B cell (primary cell): Measurements from ENCODE around the gene SEC61B.

Experiments
- EZH2 ChIP-seq: IDR thresholded peaks from 2 replicates; pipeline ENCODE4 v1.6.1; 2012; ENCODE audit warnings: borderline replicate concordance, low read depth, mild to moderate bottlenecking, moderate library complexity, low read length; ENCODE audit not compliant: insufficient read depth, poor library complexity, severe bottlenecking
- TF ChIP-seq, protein P1 (sequence below): fragments of 200-600 bp; IDR thresholded peaks from one replicate; pipeline ENCODE4 v1.8.0; 2022; ENCODE audit warnings: antibody characterized with exemption, mild to moderate bottlenecking

- TF ChIP-seq, protein P1, sequence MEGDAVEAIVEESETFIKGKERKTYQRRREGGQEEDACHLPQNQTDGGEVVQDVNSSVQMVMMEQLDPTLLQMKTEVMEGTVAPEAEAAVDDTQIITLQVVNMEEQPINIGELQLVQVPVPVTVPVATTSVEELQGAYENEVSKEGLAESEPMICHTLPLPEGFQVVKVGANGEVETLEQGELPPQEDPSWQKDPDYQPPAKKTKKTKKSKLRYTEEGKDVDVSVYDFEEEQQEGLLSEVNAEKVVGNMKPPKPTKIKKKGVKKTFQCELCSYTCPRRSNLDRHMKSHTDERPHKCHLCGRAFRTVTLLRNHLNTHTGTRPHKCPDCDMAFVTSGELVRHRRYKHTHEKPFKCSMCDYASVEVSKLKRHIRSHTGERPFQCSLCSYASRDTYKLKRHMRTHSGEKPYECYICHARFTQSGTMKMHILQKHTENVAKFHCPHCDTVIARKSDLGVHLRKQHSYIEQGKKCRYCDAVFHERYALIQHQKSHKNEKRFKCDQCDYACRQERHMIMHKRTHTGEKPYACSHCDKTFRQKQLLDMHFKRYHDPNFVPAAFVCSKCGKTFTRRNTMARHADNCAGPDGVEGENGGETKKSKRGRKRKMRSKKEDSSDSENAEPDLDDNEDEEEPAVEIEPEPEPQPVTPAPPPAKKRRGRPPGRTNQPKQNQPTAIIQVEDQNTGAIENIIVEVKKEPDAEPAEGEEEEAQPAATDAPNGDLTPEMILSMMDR, result no peak
- no peak for TF ChIP-seq EZH2
Observed at GRCh38 chr9:99239341-99240060, 17.4 kb downstream of the SEC61B start.
